Measurements from ENCODE around the gene CAP1.
A peak's percentile ranks its signal among the peaks of the same experiment; 100 is the strongest.
"Not testable (repeated sequence)": the region's sequence is repeated elsewhere in the genome, so short reads cannot be mapped to it uniquely, and the experiment has no call there.

The CAP1 gene

DNA sequence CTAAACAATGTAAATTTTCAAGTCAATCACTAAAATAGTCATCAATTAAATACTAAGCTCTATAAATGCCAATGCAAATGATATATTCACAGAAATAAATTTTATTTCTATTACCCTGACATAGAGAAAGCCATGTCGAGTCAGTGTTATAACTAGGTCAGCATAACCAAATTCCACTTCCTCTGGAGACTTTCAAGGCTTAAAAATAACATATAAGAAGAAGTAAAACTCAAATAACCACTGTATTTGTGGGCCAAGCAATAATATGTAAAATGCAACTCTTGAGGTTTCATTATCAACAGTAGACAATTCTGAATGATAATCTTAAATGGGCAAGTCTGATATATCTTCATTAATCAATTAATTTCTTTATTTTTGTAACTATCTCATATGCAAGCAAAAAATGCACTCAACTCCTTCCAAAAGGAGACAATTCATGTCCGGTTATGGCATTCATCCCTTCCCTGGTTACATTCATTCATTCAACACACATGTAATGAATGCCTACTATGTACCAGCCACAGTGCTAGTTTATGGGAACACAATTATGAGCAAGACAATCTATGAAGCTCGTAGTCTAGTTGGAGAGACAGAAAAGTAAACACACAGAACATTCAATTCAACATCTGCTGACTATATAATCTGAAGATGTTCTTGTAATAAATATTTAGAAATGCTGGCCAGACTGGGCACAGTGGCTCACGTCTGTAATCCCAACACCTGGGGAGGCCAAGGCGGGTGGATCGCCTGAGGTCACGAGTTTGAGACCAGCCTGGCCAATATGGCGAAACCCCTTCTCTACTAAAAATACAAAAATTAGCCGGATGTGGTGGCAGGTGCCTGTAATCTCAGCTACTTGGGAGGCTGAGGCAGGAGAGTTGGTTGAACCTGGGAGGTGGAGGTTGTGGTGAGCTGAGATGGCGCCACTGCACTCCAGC, 37.1 kb upstream of the CAP1 start:
- no peak overlapping the region for H3K4me3 ChIP-seq (ENCODE audit: low read depth, low read length)
- TF ChIP-seq, protein P1, sequence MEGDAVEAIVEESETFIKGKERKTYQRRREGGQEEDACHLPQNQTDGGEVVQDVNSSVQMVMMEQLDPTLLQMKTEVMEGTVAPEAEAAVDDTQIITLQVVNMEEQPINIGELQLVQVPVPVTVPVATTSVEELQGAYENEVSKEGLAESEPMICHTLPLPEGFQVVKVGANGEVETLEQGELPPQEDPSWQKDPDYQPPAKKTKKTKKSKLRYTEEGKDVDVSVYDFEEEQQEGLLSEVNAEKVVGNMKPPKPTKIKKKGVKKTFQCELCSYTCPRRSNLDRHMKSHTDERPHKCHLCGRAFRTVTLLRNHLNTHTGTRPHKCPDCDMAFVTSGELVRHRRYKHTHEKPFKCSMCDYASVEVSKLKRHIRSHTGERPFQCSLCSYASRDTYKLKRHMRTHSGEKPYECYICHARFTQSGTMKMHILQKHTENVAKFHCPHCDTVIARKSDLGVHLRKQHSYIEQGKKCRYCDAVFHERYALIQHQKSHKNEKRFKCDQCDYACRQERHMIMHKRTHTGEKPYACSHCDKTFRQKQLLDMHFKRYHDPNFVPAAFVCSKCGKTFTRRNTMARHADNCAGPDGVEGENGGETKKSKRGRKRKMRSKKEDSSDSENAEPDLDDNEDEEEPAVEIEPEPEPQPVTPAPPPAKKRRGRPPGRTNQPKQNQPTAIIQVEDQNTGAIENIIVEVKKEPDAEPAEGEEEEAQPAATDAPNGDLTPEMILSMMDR (conservative IDR thresholded peaks at IDR 0.05; ENCODE audit: low read depth, low read length), result no peak
- no peak for DNase-seq (ENCODE audit: low read depth)

DNA sequence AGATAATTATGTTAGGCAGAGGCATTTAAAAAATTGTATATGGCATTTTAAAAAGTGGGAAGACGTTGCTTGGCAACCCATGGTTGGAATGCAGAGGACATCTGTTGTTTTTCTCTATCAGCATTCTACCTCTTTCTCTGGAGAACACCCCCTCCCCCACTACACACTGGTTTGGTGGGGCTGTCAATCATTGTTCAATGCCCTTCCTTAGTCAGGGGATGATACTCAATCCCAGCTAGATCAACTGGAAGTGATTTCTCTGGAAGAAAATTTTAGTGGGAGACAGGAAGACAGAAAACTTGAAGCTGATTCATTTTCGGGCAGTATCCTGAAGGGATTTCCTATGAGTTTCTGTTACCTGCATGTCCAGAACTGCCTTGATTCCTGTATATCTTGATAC, 35.7 kb upstream of the CAP1 start:
- TF ChIP-seq, protein P1 (conservative IDR thresholded peaks at IDR 0.05; ENCODE audit: low read depth, low read length), result no peak
- H3K4me3 ChIP-seq (ENCODE audit: low read depth, low read length), result no peak overlapping the region
- DNase-seq (ENCODE audit: low read depth), result peak; percentile 20

DNA sequence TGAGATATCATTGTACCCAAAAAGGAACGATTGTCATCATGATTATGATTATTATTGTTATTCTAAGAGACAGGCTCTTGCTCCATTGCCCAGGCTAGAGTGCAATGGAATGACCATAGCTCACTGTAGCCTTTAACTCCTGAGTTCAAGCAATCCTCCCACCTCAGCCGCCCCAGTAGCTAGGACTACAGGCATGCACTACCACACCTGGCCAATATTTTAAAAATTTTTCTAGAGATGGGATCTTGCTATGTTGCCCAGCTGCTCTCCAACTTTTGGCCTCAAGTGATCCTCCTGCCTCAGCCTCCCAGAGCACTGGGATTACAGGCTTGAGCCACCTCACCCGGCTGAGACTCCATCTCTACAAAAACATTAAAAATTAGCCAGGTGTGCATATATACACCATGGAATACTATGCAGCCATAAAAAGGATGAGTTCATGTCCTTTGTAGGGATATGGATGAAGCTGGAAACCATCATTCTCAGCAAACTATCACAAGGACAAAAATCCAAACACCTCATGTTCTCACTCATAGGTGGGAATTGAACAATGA, 33.0 kb upstream of the CAP1 start:
- H3K4me3 ChIP-seq (ENCODE audit: low read depth, low read length); DNase-seq (ENCODE audit: low read depth): not testable (repeated sequence)

DNA sequence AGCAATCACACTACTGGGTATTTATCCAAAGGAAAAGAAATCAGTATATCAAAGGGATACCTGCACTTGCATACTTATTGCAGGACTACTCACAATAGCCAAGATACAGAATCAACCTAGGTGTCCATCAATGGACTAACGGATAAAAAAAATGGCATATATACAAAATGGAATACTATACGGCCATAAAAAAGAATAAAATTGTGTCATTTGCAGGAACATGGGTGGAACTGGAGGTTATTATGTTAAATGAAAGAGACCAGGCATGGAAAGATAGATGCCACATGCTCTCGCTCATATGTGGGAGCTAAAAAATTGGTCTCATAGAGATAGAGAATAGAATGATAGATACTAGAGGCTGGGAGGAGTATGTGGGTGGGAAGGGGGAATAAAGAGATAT, 29.3 kb upstream of the CAP1 start:
- no peak overlapping the region for H3K4me3 ChIP-seq (ENCODE audit: low read depth, low read length)
- TF ChIP-seq, protein P1 (conservative IDR thresholded peaks at IDR 0.05; ENCODE audit: low read depth, low read length), result no peak
- no peak for DNase-seq (ENCODE audit: low read depth)

DNA sequence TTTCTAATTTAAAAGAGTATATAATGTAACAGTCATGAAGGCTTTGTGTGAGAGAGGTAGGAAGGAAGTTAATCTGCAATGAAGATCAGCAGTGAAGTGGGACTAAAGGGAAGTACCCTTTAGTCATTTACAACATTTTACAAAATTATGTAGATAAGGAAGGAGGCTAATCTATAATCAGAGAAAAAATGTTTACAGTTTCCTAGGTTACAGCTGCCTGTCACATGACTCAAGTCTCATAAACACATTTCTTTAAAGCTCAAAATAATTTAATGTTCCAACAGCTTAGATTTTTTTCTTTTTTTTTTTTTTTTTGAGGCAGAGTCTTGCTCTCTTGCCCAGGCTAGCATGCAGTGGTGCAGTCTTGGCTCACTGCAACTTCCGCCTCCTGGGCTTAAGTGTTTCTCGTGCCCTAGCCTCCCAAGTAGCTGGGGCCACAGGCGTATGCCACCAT, 26.2 kb upstream of the CAP1 start:
- no peak for DNase-seq (ENCODE audit: low read depth)
- no peak overlapping the region for H3K4me3 ChIP-seq (ENCODE audit: low read depth, low read length)
- TF ChIP-seq, protein P1 (conservative IDR thresholded peaks at IDR 0.05; ENCODE audit: low read depth, low read length), result no peak

DNA sequence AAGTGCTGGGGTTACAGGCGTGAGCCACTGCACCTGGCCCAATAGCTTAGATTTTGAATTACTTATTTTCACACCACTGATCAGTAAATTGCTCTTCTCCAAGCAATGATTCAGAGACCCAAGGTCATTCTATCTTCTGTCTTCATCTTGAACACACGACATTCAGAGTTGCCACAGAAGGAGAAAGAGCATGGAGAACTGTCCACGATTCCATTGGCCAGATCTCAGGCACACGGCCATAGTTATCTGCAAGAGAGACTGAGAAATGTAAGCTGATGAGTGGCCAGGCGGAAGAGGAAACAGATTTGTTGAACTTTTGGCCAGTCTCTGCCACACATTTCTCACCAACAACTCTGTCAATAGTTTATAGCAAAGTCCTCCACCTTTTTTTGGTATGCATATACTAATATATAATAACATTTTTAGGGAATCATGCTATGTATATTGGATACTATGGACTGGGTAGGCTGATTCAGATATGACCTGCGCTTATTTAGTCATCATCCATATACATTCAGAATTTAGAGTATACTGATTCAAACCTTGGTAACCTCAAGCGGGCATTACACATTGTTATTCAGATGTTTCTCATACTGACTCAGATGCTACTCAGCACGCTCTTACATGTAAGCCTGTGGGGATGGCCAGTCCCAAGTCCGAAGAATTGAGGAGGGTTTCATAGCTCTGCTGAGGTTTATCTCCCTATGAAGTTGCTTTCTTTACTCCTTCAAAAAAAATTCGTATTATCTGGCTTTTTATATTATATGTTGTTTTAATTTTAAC, 25.5 kb upstream of the CAP1 start:
- no peak overlapping the region for H3K4me3 ChIP-seq (ENCODE audit: low read depth, low read length)
- peak; percentile 83 for DNase-seq (ENCODE audit: low read depth)
- TF ChIP-seq, protein P1 (conservative IDR thresholded peaks at IDR 0.05; ENCODE audit: low read depth, low read length), result no peak

DNA sequence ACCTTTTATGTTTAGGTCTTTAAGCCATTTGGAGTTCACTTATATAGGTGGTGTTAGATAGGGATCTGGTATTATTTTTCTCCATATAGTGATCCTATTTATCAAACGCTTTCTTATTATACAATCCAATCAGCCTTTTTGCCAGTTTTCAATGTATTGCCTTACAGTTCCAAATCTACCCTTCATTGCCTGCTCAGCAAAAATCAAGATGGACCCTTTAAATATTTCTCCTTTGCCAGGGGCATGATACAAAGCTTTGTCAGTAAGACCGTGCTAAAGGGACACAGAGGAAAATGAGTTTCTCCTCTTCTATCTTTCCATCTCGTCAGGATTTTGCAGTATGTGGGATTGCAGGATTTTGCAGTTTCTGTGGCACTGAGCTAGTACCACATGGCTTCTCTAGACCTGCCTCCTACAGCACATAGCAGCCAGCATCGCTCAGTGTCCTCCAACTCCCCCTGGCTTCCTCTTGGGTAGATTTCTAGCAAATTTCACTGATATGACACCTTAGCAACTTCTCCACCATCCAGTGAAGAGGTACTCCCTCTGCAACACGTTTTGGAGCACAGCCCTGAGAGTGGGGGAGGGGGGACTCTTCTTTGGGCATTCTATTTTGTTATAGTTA, 22.5 kb upstream of the CAP1 start:
- TF ChIP-seq, protein P1 (conservative IDR thresholded peaks at IDR 0.05; ENCODE audit: low read depth, low read length), result no peak
- no peak for DNase-seq (ENCODE audit: low read depth)
- no peak overlapping the region for H3K4me3 ChIP-seq (ENCODE audit: low read depth, low read length)

Measured in choroid plexus epithelial cell (primary cell).